Activated T-helper 1 cell treated with anti-CD3 and anti-CD28 coated beads, Interleukin-2, amount 50 U/mL, for 16 hours (primary cell): ENCODE results near the gene FARP1.

Source experiments
- DNase-seq, 2 donors: peaks; one replicate each; pipeline ENCODE4 v3.0.0-alpha.2; 2020; ENCODE audit warnings: low read depth in 1 of 2, low spot score in 1 of 2

The FARP1 gene

DNA sequence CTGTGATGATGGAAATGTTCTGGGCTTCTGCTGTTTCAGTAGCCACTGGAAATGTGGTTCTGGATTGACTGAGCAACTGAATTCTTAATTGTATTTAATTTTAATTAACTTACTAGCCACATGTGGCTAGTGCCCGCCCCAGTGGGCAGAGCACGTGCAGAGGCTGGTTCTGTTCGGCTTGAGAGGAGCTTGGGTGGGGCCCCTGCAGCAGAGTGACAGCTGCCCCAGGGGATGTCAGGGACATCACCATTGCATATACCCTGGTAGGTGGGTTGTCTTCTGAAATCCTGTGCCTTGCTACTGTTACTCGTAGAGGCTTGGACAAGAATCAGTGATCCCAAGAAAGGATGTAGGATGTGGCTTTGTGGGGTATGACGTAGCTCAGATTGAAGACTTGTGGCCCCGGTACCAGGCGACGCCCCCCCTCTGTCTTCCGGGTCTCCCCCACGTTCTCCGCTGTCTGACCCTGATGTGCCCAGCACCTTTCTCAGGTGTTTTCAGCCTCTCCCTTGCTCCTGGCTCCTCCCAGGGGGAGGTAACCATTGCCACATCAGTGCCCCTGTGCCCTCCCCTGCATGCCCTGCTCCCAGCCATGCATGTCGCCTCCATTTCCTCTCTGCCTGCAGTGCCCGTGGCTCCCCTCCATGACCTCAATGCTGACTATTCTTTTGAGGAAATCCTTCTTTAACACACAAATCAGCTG, 136.7 kb downstream of the FARP1 start:
- no peak for DNase-seq

- no peak for DNase-seq
Observed at GRCh38 chr13:98280176-98280510, 137.2 kb downstream of the FARP1 start.

GRCh38 chr13:98284679-98285078, 141.8 kb downstream of the FARP1 start:
- no peak for DNase-seq

- no peak for DNase-seq
Observed at GRCh38 chr13:98285317-98285716, 142.4 kb downstream of the FARP1 start.

DNA sequence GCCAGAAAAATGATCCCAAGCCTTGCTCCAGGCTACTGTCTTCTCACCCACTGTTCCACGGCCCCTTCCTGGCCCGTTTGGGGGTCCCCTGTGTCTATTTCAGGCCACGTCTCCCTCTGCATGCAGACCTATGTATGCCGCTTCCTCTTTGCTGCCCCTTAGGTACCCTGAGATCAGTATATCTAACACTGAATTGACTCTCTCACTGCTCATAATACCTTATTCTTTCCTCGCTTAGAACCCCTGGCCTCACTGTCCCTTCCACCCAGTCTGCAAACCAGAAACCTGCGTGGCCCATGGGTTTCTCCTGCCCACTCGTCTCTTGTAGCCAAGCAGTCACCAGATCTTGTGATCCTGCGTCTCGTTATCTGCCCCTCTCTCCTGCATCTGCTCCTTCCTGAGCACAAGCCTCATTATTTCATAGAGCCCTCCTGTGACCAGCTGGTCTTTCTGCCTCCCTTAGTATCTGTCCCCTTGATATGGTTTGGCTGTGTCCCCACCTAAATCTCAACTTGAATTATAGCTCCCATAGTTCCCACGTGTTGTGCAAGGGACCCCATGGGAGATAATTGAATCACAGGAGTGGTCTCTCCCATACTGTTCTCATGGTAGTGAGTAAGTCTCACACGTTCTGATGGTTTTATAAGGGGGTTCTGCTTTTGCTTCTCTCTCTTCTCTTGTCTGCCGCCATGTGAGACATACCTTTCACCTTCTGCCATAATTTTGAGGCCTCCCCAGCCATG, 143.1 kb downstream of the FARP1 start:
- no peak for DNase-seq

- DNase-seq, result no peak
Observed at GRCh38 chr13:98286799-98287198, 143.9 kb downstream of the FARP1 start.

DNA sequence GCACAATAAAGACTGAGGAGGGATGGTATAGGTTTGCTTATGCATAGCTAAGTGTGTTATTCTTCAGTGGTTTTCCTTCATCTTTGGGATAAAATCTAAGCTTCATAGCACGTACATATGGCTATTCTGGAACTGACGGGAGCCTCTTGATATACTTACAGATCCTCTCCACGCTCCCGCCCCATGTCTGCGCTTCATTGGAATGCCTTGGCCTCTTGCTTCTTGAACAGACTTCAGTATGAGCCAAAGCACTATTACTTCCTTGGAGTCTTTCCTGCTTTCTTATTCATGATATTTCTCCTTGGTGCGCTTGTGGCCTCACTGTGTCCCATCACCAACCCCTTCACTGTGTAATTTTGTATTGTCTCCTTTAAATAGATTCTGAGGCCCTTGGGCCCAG, 145.3 kb downstream of the FARP1 start:
- DNase-seq, result no peak

DNA sequence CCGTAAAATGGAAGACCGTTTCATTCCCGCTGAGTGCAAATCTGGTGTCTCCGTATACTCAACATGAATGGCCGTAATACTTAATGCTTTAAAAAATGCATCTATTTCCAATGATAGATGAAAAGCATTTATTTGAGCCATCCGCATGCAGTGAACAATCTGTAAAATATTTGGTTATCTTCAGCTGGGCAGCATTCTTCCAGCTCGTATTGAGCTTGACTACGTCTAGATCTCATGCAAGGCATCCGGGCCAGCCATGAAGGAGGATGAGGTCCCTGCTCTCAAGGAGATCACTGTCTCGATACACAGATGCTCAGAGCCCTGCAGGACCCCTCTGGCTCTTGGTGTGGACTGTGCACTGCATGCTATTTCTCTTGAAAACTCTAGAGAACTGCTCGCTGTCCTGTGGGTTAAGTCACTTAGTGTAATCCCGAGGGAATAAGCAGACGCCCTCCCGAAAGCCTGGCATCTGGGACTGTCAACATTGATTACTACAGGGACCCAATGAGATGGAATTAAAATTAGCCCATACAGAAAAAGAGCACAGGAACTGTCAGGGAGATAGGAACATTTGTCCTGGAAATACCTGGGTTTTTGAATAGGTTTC, 146.5 kb downstream of the FARP1 start:
- no peak for DNase-seq

DNA sequence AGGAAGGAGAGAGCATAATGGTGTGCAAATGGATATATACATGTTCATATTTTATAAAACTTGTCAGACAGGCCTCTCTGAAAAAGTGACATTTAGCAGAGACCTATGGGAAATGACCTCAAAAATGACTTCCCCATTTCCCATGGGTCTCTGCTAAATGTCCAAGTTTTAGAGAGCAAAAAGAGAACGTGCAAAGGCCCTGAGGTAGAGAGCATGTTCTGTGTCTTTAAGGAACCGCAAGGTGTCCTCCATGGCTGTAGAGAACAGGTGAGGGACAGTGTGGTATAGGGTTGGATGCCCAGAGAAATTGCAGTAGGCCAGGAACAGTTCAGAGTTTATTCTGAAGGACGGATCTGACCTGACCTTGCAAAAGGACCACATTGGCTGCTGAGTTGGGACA, 147.4 kb downstream of the FARP1 start:
- DNase-seq, result no peak

GRCh38 chr13:98291658-98292057, 148.8 kb downstream of the FARP1 start:
- DNase-seq, result no peak

GRCh38 chr13:98293103-98293502, 150.2 kb downstream of the FARP1 start:
- no peak for DNase-seq

DNA sequence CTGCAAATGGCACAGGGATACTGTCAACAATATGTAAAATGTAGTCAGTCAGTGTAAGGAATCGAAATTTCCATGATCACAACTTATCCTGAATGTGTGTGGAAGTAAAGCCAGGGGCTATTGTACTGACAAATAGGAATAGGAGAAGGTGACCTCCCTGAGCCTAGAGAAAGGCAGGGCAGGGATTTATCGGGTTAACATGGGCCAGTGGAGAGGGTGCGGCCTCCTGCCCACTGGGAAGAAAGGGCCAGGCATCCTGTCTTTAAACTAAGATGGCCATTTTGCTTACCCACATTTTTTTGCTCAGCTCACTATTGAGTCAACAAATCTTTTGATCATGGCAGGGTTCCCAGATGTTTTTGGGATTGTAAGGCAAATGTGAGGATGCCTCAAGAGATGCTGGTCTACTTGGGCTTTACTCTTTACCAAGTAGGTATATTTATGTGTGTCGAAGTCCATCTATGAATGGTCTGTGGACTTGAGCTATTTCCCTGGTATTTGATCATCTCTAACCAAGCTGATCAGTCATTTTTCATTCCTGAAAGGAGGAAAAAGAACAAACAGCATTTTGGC, 150.8 kb downstream of the FARP1 start:
- DNase-seq, result no peak

DNA sequence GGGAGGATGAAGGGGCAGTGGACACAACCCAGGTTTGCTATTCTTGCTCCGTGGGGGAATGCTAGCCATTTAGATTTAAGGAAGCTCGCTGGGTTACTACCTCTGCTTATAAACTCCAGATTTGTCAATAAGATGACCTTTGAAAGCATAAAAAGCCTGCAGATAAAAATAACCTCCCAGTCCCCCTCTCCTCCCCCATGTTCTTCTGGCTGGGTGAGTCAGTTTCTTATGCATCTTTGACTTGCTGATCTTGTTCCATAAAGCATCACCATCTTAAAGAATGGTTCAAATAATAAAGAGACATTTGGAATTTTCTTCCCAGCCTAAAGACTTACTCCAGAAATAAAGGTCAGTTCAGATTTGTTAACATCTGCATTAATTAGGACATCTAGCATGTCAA, 152.5 kb downstream of the FARP1 start:
- no peak for DNase-seq

- no peak for DNase-seq
Observed at GRCh38 chr13:98297051-98297450, 154.2 kb downstream of the FARP1 start.

DNA sequence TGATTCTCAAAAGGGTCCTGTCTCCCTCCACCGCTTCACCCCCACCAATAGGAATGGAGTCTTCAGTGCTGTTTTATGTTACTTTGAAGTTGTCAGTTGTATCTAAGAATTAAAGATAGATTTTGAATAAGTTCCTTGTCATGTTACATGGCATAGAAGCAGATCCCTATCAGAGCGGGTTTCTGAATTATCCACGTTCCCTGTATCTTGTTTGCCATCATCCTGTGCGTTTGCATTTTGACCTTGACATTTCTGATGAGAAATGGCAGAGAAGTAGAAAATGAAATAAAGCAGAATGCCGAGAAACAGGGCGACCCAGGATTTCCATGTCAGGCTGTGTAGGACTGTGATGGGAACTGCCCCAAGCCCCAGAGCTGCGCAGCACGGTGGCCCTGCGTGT, 154.9 kb downstream of the FARP1 start:
- no peak for DNase-seq

- no peak for DNase-seq
Observed at GRCh38 chr13:98298599-98298998, 155.7 kb downstream of the FARP1 start.

GRCh38 chr13:98299235-98299965, 156.5 kb downstream of the FARP1 start:
- no peak for DNase-seq

GRCh38 chr13:98299966-98300350, 157.1 kb downstream of the FARP1 start:
- no peak for DNase-seq

- no peak for DNase-seq
Observed at GRCh38 chr13:98300956-98301641, 158.2 kb downstream of the FARP1 start.

GRCh38 chr13:98301721-98302120, 158.8 kb downstream of the FARP1 start:
- DNase-seq, result no peak

DNA sequence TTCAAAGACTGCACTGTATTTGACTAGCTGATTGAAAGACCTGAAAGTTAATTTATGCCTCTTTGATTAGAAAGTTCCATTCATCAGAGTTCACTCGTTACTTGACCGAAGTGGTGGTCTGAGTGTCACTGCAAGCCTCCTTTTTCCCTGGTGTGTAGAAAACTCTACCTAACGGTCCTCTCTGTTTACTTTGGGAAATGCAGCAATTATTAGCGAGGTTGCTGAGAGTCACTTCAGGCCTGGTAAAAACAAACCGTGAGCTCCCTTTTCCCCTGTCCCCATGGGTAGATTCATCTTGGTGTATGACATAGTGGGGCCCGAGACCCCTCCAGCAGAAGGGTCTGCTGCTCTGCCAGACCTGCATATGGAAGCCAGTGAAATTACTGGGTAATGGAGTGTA, 161.0 kb downstream of the FARP1 start:
- no peak for DNase-seq
